Liver (tissue), 3 donors: ENCODE data around the gene PDZD8.

Experiments used
- ATF3 ChIP-seq: IDR thresholded peaks from 2 replicates; pipeline ENCODE4 v1.6.1; 2016; ENCODE audit warnings: antibody characterized with exemption
- CTCF ChIP-seq: fragments of 150-350 bp; IDR thresholded peaks from 2 replicates; pipeline ENCODE4 v1.5.1; 2017; ENCODE audit warnings: improper control_type of control experiment, low read depth, low read length; ENCODE audit not compliant: missing input control
- GABPA ChIP-seq, 2 donors: IDR thresholded peaks in 1 of 2; conservative IDR thresholded peaks in 1 of 2; 2 replicates each; pipeline ENCODE4 v1.6.1; 2016; ENCODE audit warnings: antibody characterized with exemption in 2 of 2, mild to moderate bottlenecking in 1 of 2, moderate library complexity in 1 of 2
- JUND ChIP-seq, 2 donors: IDR thresholded peaks; 2 replicates each; pipeline ENCODE4 v1.6.1; 2016; ENCODE audit warnings: antibody characterized with exemption in 2 of 2
- MAX ChIP-seq: IDR thresholded peaks from 2 replicates; pipeline ENCODE4 v1.6.1; 2016; ENCODE audit warnings: antibody characterized with exemption
- RAD21 ChIP-seq, 2 donors: IDR thresholded peaks; 2 replicates each; pipeline ENCODE4 v1.6.1; 2016; ENCODE audit warnings: antibody characterized with exemption in 2 of 2, mild to moderate bottlenecking in 2 of 2
- RXRA ChIP-seq, 2 donors: IDR thresholded peaks; 2 replicates each; pipeline ENCODE4 v1.6.1; 2017 to 2018; ENCODE audit warnings: antibody characterized with exemption in 2 of 2, mild to moderate bottlenecking in 1 of 2
- SP1 ChIP-seq: IDR thresholded peaks from 2 replicates; pipeline ENCODE4 v1.6.1; 2018; ENCODE audit warnings: antibody characterized with exemption, mild to moderate bottlenecking
- TAF1 ChIP-seq: conservative IDR thresholded peaks from 2 replicates; pipeline ENCODE4 v1.6.1; 2016; ENCODE audit warnings: antibody characterized with exemption, mild to moderate bottlenecking
- YY1 ChIP-seq: IDR thresholded peaks from 2 replicates; pipeline ENCODE4 v1.6.1; 2016; ENCODE audit warnings: antibody characterized with exemption, mild to moderate bottlenecking
- donor health status: healthy.
- donor health status: healthy.

GRCh38 chr10:117351996-117352395 is 23.2 kb downstream of the PDZD8 start:
- TF ChIP-seq CTCF (no peak), RAD21 (IDR thresholded peaks at IDR 0.05) (no peak), RXRA (IDR thresholded peaks at IDR 0.05) (no peak), YY1 (no peak), GABPA (IDR thresholded peaks at IDR 0.05 in 1 of 2, conservative IDR thresholded peaks at IDR 0.05 in 1 of 2) (no peak), SP1 (no peak), ATF3 (no peak), MAX (no peak), JUND (IDR thresholded peaks at IDR 0.05) (no peak), TAF1 (no peak)
